H9 (cell line): ENCODE data around the gene IL18R1. TPM values are rescaled to one million over a fixed set of nuclear protein-coding genes. Genes with fewer than 3 reads are reported as not detected.

Source experiments
- DNase-seq: peaks from one replicate; pipeline ENCODE4 v3.0.0-alpha.2; 2017
- H2AFZ ChIP-seq: one replicate; pipeline ENCODE4 v1.6.1; 2013; ENCODE audit warnings: mild to moderate bottlenecking, low read length, control low read depth, moderate library complexity
- H2AK5ac ChIP-seq: 2 replicates; pipeline ENCODE4 v1.6.1; 2013; ENCODE audit warnings: low read length, control low read depth, mixed read lengths; ENCODE audit not compliant: insufficient read length
- H2BK120ac ChIP-seq: one replicate; pipeline ENCODE4 v1.6.1; 2013; ENCODE audit warnings: low read depth, mild to moderate bottlenecking, low read length, control low read depth, inconsistent platforms; ENCODE audit not compliant: poor library complexity, severe bottlenecking
- H2BK12ac ChIP-seq: 2 replicates; pipeline ENCODE4 v1.6.1; 2013; ENCODE audit warnings: low read length, control low read depth, mixed read lengths, low read depth; ENCODE audit not compliant: insufficient read length
- H2BK15ac ChIP-seq: 2 replicates; pipeline ENCODE4 v1.6.1; 2013; ENCODE audit warnings: low read depth, low read length, control low read depth
- H2BK20ac ChIP-seq: one replicate; pipeline ENCODE4 v1.6.1; 2013; ENCODE audit warnings: low read depth, mild to moderate bottlenecking, low read length, control low read depth, inconsistent platforms; ENCODE audit not compliant: poor library complexity, severe bottlenecking
- H2BK5ac ChIP-seq: 2 replicates; pipeline ENCODE4 v1.6.1; 2013; ENCODE audit warnings: low read length, control low read depth, mixed read lengths; ENCODE audit not compliant: insufficient read length
- H3K14ac ChIP-seq: 2 replicates; pipeline ENCODE4 v1.6.1; 2013; ENCODE audit warnings: low read length, control low read depth; ENCODE audit not compliant: insufficient read depth
- H3K18ac ChIP-seq: 2 replicates; pipeline ENCODE4 v1.6.1; 2013; ENCODE audit warnings: low read depth, mild to moderate bottlenecking, mixed read lengths, low read length, control low read depth; ENCODE audit not compliant: insufficient read length
- H3K23ac ChIP-seq: 2 replicates; pipeline ENCODE4 v1.6.1; 2013; ENCODE audit warnings: low read length, control low read depth, mixed read lengths, low read depth; ENCODE audit not compliant: insufficient read length
- H3K23me2 ChIP-seq: 2 replicates; pipeline ENCODE4 v1.6.1; 2013; ENCODE audit warnings: low read depth, mild to moderate bottlenecking, mixed read lengths, low read length, control low read depth; ENCODE audit not compliant: insufficient read length, poor library complexity, severe bottlenecking
- H3K27ac ChIP-seq: 2 replicates; pipeline ENCODE4 v1.5.1; 2013; ENCODE audit warnings: low read length, control low read depth, mixed read lengths, low read depth; ENCODE audit not compliant: insufficient read length
- H3K27me3 ChIP-seq: 2 replicates; pipeline ENCODE4 v1.6.1; 2013; ENCODE audit warnings: low read length, control low read depth, inconsistent platforms; ENCODE audit not compliant: insufficient read depth
- H3K4ac ChIP-seq: 2 replicates; pipeline ENCODE4 v1.6.1; 2013; ENCODE audit warnings: low read depth, mild to moderate bottlenecking, control low read depth, inconsistent platforms, low read length, moderate library complexity
- H3K4me1 ChIP-seq: 2 replicates; pipeline ENCODE4 v1.6.1; 2013; ENCODE audit warnings: low read length, control low read depth, inconsistent platforms; ENCODE audit not compliant: insufficient read depth
- H3K4me2 ChIP-seq: 2 replicates; pipeline ENCODE4 v1.6.1; 2013; ENCODE audit warnings: low read length, control low read depth, mixed read lengths; ENCODE audit not compliant: insufficient read length, insufficient read depth
- H3K56ac ChIP-seq: 2 replicates; pipeline ENCODE4 v1.6.1; 2013; ENCODE audit warnings: low read depth, mild to moderate bottlenecking, mixed read lengths, low read length, control low read depth; ENCODE audit not compliant: insufficient read length
- H3K79me1 ChIP-seq: 2 replicates; pipeline ENCODE4 v1.6.1; 2013; ENCODE audit warnings: low read depth, mild to moderate bottlenecking, moderate library complexity, low read length, control low read depth, inconsistent platforms; ENCODE audit not compliant: insufficient read depth, poor library complexity, severe bottlenecking
- H3K79me2 ChIP-seq: 2 replicates; pipeline ENCODE4 v1.6.1; 2013; ENCODE audit warnings: low read length, control low read depth, inconsistent platforms; ENCODE audit not compliant: insufficient read depth
- H3K9ac ChIP-seq: 2 replicates; pipeline ENCODE4 v1.6.1; 2013; ENCODE audit warnings: low read length, control low read depth, mixed read lengths; ENCODE audit not compliant: insufficient read length; ENCODE audit errors: extremely low read depth
- H3K9me3 ChIP-seq: one replicate; pipeline ENCODE4 v1.6.1; 2013; ENCODE audit warnings: low read depth, low read length, inconsistent platforms; ENCODE audit not compliant: control insufficient read depth
- H3T11ph ChIP-seq: one replicate; pipeline ENCODE4 v1.6.1; 2013; ENCODE audit warnings: mild to moderate bottlenecking, low read length, control low read depth, inconsistent platforms
- H4K20me1 ChIP-seq: one replicate; pipeline ENCODE4 v1.6.1; 2013; ENCODE audit not compliant: control insufficient read depth, insufficient read length, insufficient read depth
- H4K5ac ChIP-seq: 2 replicates; pipeline ENCODE4 v1.6.1; 2013; ENCODE audit warnings: low read depth, mild to moderate bottlenecking, mixed read lengths, low read length, control low read depth; ENCODE audit not compliant: insufficient read length
- H4K8ac ChIP-seq: replicated peaks from 2 replicates; pipeline ENCODE4 v1.6.1; 2013; ENCODE audit warnings: low read length, control low read depth, mixed read lengths, low read depth; ENCODE audit not compliant: insufficient read length
- H4K91ac ChIP-seq: 2 replicates; pipeline ENCODE4 v1.6.1; 2013; ENCODE audit warnings: low read depth, mild to moderate bottlenecking, moderate library complexity, mixed read lengths, low read length, control low read depth; ENCODE audit not compliant: insufficient read length
- H3K27ac Mint-ChIP-seq, 3 experiments: 2 replicates in 2 of 3; 3 replicates in 1 of 3; pipeline ENCODE4 v1.8.0; 2020 to 2021; ENCODE audit warnings: mixed read lengths in 3 of 3, mild to moderate bottlenecking in 1 of 3, moderate library complexity in 1 of 3
- H3K27me3 Mint-ChIP-seq: 2 replicates; pipeline ENCODE4 v1.8.0; 2021; ENCODE audit warnings: low read depth, mild to moderate bottlenecking, moderate library complexity, mixed read lengths
- H3K36me3 Mint-ChIP-seq, 3 experiments: 2 replicates in 2 of 3; 3 replicates in 1 of 3; pipeline ENCODE4 v1.8.0; 2020 to 2021; ENCODE audit warnings: low read depth in 3 of 3, mixed read lengths in 3 of 3; ENCODE audit not compliant: insufficient read depth in 1 of 3
- H3K4me1 Mint-ChIP-seq, 2 experiments: 2 replicates each; pipeline ENCODE4 v1.8.0; 2020; ENCODE audit warnings: mixed read lengths in 2 of 2
- H3K4me3 Mint-ChIP-seq, 2 experiments: 2 replicates in 1 of 2; 3 replicates in 1 of 2; pipeline ENCODE4 v1.8.0; 2020 to 2021; ENCODE audit warnings: mild to moderate bottlenecking in 2 of 2, mixed read lengths in 2 of 2, moderate library complexity in 1 of 2
- H3K9me3 Mint-ChIP-seq, 2 experiments: 2 replicates in 1 of 2; 3 replicates in 1 of 2; pipeline ENCODE4 v1.8.0; 2020; ENCODE audit warnings: mild to moderate bottlenecking in 2 of 2, mixed read lengths in 2 of 2, moderate library complexity in 1 of 2
- CTCF ChIP-seq: fragments of 200-600 bp; sonication (generic); conservative IDR thresholded peaks from 3 replicates; pipeline ENCODE4 v1.8.0; 2021; ENCODE audit warnings: antibody characterized with exemption, mild to moderate bottlenecking
- WGBS: extraction: QIAGEN DNeasy Blood & Tissue Kit; methylation state at CpG from one replicate; pipeline ENCODE4 v1.1.7; 2013; ENCODE audit warnings: missing lambda C conversion rate, low lambda C conversion rate, mixed read lengths; ENCODE audit not compliant: insufficient read length; ENCODE audit errors: extremely low coverage; 5-methylcytosine and 5-hydroxymethylcytosine counted together
- total RNA-seq: library from RNA; stranded (reverse); gene quantifications from 2 replicates; pipeline ENCODE4 v1.2.1, GENCODE V29; 2021

IL18R1 gene
- total RNA-seq, 1 experiment from 2014 or later, result not detected

- H2BK15ac ChIP-seq, result no peak overlapping the region
- no peak overlapping the region for H4K8ac ChIP-seq
- H2AK5ac ChIP-seq, result no peak overlapping the region
- no peak overlapping the region for H2AFZ ChIP-seq
- no peak overlapping the region for H3K23ac ChIP-seq
- H3K23me2 ChIP-seq, result no peaks in the 10 kb centered on the region
- H3K27ac ChIP-seq, result no peak overlapping the region
- no peaks in the 10 kb centered on the region for H3K4me1 ChIP-seq
- no peaks in the 10 kb centered on the region for H4K20me1 ChIP-seq
- H3K4me3 Mint-ChIP-seq, result no peak overlapping the region
- H3K4me1 Mint-ChIP-seq, result no peaks in the 10 kb centered on the region
- no peaks in the 10 kb centered on the region for H3K79me1 ChIP-seq
- no peak overlapping the region for H3K18ac ChIP-seq
- no peak overlapping the region for H4K5ac ChIP-seq
- no peak overlapping the region for H2BK120ac ChIP-seq
- H3K27me3 Mint-ChIP-seq, result no peaks in the 10 kb centered on the region
- H2BK20ac ChIP-seq, result no peak overlapping the region
- no peak overlapping the region for H3K9ac ChIP-seq
- no peak overlapping the region for H3K4ac ChIP-seq
- H4K91ac ChIP-seq, result no peak overlapping the region
- H3K36me3 Mint-ChIP-seq, result no peaks in the 10 kb centered on the region
- H3K56ac ChIP-seq, result no peak overlapping the region
- no peak overlapping the region for H3T11ph ChIP-seq
- peaks cover 0 to 2% of the 10 kb centered on the region in 2 experiments; a peak in 3 of 5 replicates for H3K9me3 Mint-ChIP-seq
- no peak overlapping the region for H3K14ac ChIP-seq
- H2BK12ac ChIP-seq, result no peak overlapping the region
- no CpG with 5 or more reads among the region's 1 CpG for WGBS
- H3K9me3 ChIP-seq, result no peaks in the 10 kb centered on the region
- no peak for TF ChIP-seq CTCF
- no peak overlapping the region for H3K4me2 ChIP-seq
- H3K79me2 ChIP-seq, result no peaks in the 10 kb centered on the region
- H3K27me3 ChIP-seq, result no peaks in the 10 kb centered on the region
- H3K27ac Mint-ChIP-seq, result no peak overlapping the region
- H2BK5ac ChIP-seq, result no peak overlapping the region
- DNase-seq, result no peak
These were observed 18.6 kb upstream of the IL18R1 start for GRCh38 chr2:102337012-102337411.
